ENCODE data around the gene ERVFRD-1.
A peak's percentile ranks its signal among the peaks of the same experiment; 100 is the strongest.

Gene ERVFRD-1

GRCh38 chr6:11110921-11111768 lies at the start of gene ERVFRD-1:
TSS of gene ERVFRD-1 (minus strand) at chr6:11111725. CDS start at chr6:11105310, 6,415 bp downstream.
- no peak for DNase-seq

GRCh38 chr6:11160199-11160598 lies 48.7 kb upstream of the ERVFRD-1 start:
- DNase-seq = no peak

- no peak for DNase-seq
Measured at GRCh38 chr6:11155589-11155988, 44.1 kb upstream of the ERVFRD-1 start.

GRCh38 chr6:11153447-11153846 lies 41.9 kb upstream of the ERVFRD-1 start:
- no peak for DNase-seq

- no peak for DNase-seq
Measured at GRCh38 chr6:11152581-11152980, 41.1 kb upstream of the ERVFRD-1 start.

- DNase-seq = no peak
Measured at GRCh38 chr6:11151488-11151887, 40.0 kb upstream of the ERVFRD-1 start.

GRCh38 chr6:11149551-11149950 lies 38.0 kb upstream of the ERVFRD-1 start:
- no peak for DNase-seq

- no peak for DNase-seq
Measured at GRCh38 chr6:11146117-11146826, 34.7 kb upstream of the ERVFRD-1 start.

- DNase-seq = peak; percentile 57 to 83 (median 65)
Measured at GRCh38 chr6:11144393-11144851, 32.9 kb upstream of the ERVFRD-1 start.

GRCh38 chr6:11143394-11144371 lies 32.2 kb upstream of the ERVFRD-1 start:
- DNase-seq = no peak

GRCh38 chr6:11142296-11143027 lies 30.9 kb upstream of the ERVFRD-1 start:
- DNase-seq = no peak

GRCh38 chr6:11141295-11141694 lies 29.8 kb upstream of the ERVFRD-1 start:
- DNase-seq = no peak

GRCh38 chr6:11140056-11140455 lies 28.5 kb upstream of the ERVFRD-1 start:
- DNase-seq = no peak

GRCh38 chr6:11139051-11139960 lies 27.8 kb upstream of the ERVFRD-1 start:
- DNase-seq = no peak

- DNase-seq = no peak
Measured at GRCh38 chr6:11136809-11137208, 25.3 kb upstream of the ERVFRD-1 start.

GRCh38 chr6:11133281-11133680 lies 21.8 kb upstream of the ERVFRD-1 start:
- DNase-seq = no peak

- no peak for DNase-seq
Measured at GRCh38 chr6:11132194-11132888, 20.8 kb upstream of the ERVFRD-1 start.

- no peak for DNase-seq
Measured at GRCh38 chr6:11130605-11131004, 19.1 kb upstream of the ERVFRD-1 start.

- no peak for DNase-seq
Measured at GRCh38 chr6:11129908-11130565, 18.5 kb upstream of the ERVFRD-1 start.

- no peak for DNase-seq
Measured at GRCh38 chr6:11128608-11129007, 17.1 kb upstream of the ERVFRD-1 start.

All from NCI-H1417 (cell line).